K562 (cell line): Measurements from ENCODE around the gene SPHK2.

ENCODE experiments used
- CHD4 ChIP-seq: fragments of 200-600 bp; sonication (generic); IDR thresholded peaks from 3 replicates; pipeline ENCODE4 v1.6.1; 2012; ENCODE audit warnings: low read depth, mild to moderate bottlenecking, mixed read lengths, low read length, inconsistent platforms; ENCODE audit not compliant: insufficient read depth, insufficient replicate concordance, poor library complexity, severe bottlenecking
- EZH2 ChIP-seq: IDR thresholded peaks from 2 replicates; pipeline ENCODE4 v1.6.1; 2012; ENCODE audit warnings: low read depth, mild to moderate bottlenecking, inconsistent platforms, low read length, borderline replicate concordance
- MYC ChIP-seq, 2 experiments: fragments of 250-450 bp in 1 of 2; sonication (Bioruptor Pico) in 1 of 2; IDR thresholded peaks; 2 replicates each; pipeline versions ENCODE4 v1.5.1 to v1.6.1; 2012 to 2021; ENCODE audit warnings: low read depth in 2 of 2, borderline replicate concordance in 1 of 2, improper control_type of control experiment in 1 of 2, low read length in 1 of 2, mild to moderate bottlenecking in 1 of 2, moderate library complexity in 1 of 2
- RAD51 ChIP-seq: fragments of 450-650 bp; IDR thresholded peaks from 2 replicates; pipeline ENCODE4 v1.7.1; 2016; ENCODE audit warnings: low read depth, mild to moderate bottlenecking, borderline replicate concordance
- SP2 ChIP-seq: IDR thresholded peaks from 2 replicates; pipeline ENCODE4 v1.6.1; 2011; ENCODE audit warnings: mild to moderate bottlenecking, low read depth, low read length, moderate library complexity; ENCODE audit not compliant: poor library complexity, severe bottlenecking; ENCODE audit errors: extremely low read depth
- TAF1 ChIP-seq: IDR thresholded peaks from 2 replicates; pipeline ENCODE4 v1.6.1; 2011; ENCODE audit warnings: mild to moderate bottlenecking, low read length, moderate library complexity; ENCODE audit not compliant: insufficient read depth, control insufficient read depth, severe bottlenecking; ENCODE audit errors: extremely low read depth
- ZFX ChIP-seq: sonication (generic); formaldehyde crosslinking; IDR thresholded peaks from 2 replicates; pipeline ENCODE4 v1.8.0; 2022; ENCODE audit warnings: mild to moderate bottlenecking, missing genetic modification reagents, moderate library complexity
- ZNF121 ChIP-seq: sonication (generic); formaldehyde crosslinking; conservative IDR thresholded peaks from 2 replicates; pipeline ENCODE4 v1.8.0; 2022; ENCODE audit warnings: missing genetic modification reagents
- ZNF133 ChIP-seq: fragments of 250-450 bp; sonication (Bioruptor Pico); IDR thresholded peaks from 2 replicates; pipeline ENCODE4 v1.4.0; 2020; ENCODE audit warnings: mild to moderate bottlenecking
- ZSCAN29 ChIP-seq: fragments of 450-650 bp; IDR thresholded peaks from 2 replicates; pipeline ENCODE4 v1.6.1; 2017
- TF ChIP-seq, protein P1 (sequence below): IDR thresholded peaks from 2 replicates; pipeline ENCODE4 v1.6.1; 2016; ENCODE audit warnings: missing genetic modification characterization, missing compliant biosample characterization
- TF ChIP-seq, protein P2 (sequence below): sonication (generic); formaldehyde crosslinking; IDR thresholded peaks from 2 replicates; pipeline ENCODE4 v1.9.0; 2022; ENCODE audit warnings: mild to moderate bottlenecking, missing genetic modification reagents
- TF ChIP-seq, protein P3 (sequence below): fragments of 450-650 bp; formaldehyde crosslinking; IDR thresholded peaks from 2 replicates; pipeline ENCODE4 v1.4.0; 2020; ENCODE audit warnings: mild to moderate bottlenecking, moderate library complexity
- TF ChIP-seq, protein P4 (sequence below): sonication (generic); formaldehyde crosslinking; IDR thresholded peaks from 2 replicates; pipeline ENCODE4 v1.8.0; 2022; ENCODE audit warnings: mild to moderate bottlenecking, missing genetic modification reagents

DNA sequence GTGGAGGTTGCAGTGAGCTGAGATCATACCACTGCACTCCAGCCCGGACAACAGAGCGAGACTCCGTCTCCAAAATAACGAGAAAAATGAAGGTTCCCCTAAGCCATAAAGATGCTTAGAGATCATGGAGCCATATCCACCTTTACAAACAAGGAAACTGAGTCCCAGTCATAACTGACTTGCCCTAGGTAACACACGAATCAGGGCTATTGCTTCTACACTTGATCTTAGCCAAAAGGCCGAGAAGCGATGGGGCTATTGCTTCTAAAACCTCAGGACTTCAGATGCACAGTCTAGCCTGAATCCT, 14.7 kb downstream of the SPHK2 start:
- TF ChIP-seq ZSCAN29 (no peak), ZNF133 (CRISPR knock-in tag) (no peak), TAF1 (no peak), EZH2 (no peak), CHD4 (no peak), SP2 (no peak), RAD51 (no peak), MYC (IDR thresholded peaks at IDR 0.05; ENCODE audit: low read depth, low read length) (no peak), MYC (CRISPR knock-in tag; IDR thresholded peaks at IDR 0.05; ENCODE audit: borderline replicate concordance, low read depth) (no peak), ZNF121 (0 out of 2 replicates have a peak, but pooled peaks have one; percentile 35), ZFX (CRISPR knock-in tag) (no peak)
- TF ChIP-seq, protein P1, sequence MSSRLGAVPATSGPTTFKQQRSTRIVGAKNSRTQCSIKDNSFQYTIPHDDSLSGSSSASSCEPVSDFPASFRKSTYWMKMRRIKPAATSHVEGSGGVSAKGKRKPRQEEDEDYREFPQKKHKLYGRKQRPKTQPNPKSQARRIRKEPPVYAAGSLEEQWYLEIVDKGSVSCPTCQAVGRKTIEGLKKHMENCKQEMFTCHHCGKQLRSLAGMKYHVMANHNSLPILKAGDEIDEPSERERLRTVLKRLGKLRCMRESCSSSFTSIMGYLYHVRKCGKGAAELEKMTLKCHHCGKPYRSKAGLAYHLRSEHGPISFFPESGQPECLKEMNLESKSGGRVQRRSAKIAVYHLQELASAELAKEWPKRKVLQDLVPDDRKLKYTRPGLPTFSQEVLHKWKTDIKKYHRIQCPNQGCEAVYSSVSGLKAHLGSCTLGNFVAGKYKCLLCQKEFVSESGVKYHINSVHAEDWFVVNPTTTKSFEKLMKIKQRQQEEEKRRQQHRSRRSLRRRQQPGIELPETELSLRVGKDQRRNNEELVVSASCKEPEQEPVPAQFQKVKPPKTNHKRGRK (tag) = no peak
- TF ChIP-seq, protein P2, sequence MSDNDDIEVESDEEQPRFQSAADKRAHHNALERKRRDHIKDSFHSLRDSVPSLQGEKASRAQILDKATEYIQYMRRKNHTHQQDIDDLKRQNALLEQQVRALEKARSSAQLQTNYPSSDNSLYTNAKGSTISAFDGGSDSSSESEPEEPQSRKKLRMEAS (CRISPR knock-in tag) = no peak
- TF ChIP-seq, protein P3, sequence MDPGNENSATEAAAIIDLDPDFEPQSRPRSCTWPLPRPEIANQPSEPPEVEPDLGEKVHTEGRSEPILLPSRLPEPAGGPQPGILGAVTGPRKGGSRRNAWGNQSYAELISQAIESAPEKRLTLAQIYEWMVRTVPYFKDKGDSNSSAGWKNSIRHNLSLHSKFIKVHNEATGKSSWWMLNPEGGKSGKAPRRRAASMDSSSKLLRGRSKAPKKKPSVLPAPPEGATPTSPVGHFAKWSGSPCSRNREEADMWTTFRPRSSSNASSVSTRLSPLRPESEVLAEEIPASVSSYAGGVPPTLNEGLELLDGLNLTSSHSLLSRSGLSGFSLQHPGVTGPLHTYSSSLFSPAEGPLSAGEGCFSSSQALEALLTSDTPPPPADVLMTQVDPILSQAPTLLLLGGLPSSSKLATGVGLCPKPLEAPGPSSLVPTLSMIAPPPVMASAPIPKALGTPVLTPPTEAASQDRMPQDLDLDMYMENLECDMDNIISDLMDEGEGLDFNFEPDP = no peak
- TF ChIP-seq, protein P4, sequence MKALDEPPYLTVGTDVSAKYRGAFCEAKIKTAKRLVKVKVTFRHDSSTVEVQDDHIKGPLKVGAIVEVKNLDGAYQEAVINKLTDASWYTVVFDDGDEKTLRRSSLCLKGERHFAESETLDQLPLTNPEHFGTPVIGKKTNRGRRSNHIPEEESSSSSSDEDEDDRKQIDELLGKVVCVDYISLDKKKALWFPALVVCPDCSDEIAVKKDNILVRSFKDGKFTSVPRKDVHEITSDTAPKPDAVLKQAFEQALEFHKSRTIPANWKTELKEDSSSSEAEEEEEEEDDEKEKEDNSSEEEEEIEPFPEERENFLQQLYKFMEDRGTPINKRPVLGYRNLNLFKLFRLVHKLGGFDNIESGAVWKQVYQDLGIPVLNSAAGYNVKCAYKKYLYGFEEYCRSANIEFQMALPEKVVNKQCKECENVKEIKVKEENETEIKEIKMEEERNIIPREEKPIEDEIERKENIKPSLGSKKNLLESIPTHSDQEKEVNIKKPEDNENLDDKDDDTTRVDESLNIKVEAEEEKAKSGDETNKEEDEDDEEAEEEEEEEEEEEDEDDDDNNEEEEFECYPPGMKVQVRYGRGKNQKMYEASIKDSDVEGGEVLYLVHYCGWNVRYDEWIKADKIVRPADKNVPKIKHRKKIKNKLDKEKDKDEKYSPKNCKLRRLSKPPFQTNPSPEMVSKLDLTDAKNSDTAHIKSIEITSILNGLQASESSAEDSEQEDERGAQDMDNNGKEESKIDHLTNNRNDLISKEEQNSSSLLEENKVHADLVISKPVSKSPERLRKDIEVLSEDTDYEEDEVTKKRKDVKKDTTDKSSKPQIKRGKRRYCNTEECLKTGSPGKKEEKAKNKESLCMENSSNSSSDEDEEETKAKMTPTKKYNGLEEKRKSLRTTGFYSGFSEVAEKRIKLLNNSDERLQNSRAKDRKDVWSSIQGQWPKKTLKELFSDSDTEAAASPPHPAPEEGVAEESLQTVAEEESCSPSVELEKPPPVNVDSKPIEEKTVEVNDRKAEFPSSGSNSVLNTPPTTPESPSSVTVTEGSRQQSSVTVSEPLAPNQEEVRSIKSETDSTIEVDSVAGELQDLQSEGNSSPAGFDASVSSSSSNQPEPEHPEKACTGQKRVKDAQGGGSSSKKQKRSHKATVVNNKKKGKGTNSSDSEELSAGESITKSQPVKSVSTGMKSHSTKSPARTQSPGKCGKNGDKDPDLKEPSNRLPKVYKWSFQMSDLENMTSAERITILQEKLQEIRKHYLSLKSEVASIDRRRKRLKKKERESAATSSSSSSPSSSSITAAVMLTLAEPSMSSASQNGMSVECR = no peak
